GM03348 (cell line): ENCODE results near the gene KANTR.
A peak's percentile ranks its signal among the peaks of the same experiment; 100 is the strongest.

Experiments used
- DNase-seq: peaks from one replicate; pipeline ENCODE4 v3.0.0; 2012; ENCODE audit warnings: low spot score

KANTR gene

GRCh38 chrX:53081925-53082772 lies 11.8 kb upstream of the KANTR start, which contains the start of gene TSPYL2:
TSS of gene TSPYL2 (plus strand) at chrX:53082367. CDS start at chrX:53082499, 132 bp downstream.
- DNase-seq = peak; percentile 92

DNA sequence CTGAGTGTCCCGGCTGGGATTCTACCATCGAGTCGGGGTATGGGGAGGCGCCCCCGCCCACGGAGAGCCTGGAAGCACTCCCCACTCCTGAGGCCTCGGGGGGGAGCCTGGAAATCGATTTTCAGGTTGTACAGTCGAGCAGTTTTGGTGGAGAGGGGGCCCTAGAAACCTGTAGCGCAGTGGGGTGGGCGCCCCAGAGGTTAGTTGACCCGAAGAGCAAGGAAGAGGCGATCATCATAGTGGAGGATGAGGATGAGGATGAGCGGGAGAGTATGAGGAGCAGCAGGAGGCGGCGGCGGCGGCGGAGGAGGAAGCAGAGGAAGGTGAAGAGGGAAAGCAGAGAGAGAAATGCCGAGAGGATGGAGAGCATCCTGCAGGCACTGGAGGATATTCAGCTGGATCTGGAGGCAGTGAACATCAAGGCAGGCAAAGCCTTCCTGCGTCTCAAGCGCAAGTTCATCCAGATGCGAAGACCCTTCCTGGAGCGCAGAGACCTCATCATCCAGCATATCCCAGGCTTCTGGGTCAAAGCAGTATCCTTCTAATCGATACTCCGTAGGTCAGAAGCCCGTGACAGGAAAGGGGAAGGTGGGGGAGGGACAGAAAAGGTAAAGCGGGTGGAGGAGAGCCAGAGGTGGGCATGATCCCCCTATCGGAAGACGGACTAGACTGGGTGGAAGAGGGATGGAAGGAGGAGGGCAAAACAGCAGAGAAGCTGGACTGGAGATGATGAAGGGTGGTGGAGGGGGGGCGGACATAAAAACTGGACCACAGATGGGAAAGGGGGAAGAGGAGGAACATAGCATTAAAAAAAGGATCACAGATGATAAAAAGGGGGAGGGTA lies 10.9 kb upstream of the KANTR start:
- no peak for DNase-seq

DNA sequence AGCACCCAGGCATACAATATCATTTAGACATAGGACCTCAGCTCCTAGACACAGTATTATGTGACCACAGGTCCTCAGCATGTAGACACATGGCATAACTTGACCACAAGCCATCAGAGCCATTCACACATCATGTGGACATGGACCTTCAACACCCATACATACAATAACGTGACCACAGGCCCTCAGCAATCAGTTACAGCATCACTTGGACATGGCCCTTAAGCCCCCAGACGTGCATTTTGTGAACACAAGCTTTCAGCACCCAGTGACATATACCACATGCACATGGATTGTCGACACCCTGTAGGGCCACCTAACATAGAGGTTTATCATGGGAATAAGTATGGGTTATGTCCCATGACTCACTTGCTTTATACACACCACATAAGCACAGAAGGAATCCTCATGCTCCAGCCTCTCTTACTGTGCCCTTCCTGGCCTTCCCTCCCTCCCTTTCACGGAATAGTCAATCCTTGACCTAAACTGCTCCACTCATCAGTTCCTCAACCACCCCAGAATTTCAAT lies 9.8 kb upstream of the KANTR start:
- no peak for DNase-seq

DNA sequence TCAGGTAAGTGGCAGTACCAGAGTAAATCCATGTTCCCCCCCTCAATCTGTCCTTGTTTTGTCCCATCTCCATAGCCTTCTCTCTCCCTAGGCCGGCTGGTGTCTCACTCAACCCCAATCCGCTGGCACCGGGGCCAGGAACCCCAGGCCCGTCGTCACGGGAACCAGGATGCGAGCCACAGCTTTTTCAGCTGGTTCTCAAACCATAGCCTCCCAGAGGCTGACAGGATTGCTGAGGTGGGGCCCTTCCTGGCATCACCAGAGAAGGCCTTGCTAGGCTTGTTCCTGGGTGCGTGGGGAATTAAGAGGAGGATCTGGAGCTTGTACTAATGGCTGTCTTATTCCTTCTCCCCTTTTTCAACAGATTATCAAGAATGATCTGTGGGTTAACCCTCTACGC lies 9.1 kb upstream of the KANTR start:
- DNase-seq = no peak

- no peak for DNase-seq
Observed at GRCh38 chrX:53085661-53086229, 8.2 kb upstream of the KANTR start.

- no peak for DNase-seq
Observed at GRCh38 chrX:53086464-53086863, 7.5 kb upstream of the KANTR start.

DNA sequence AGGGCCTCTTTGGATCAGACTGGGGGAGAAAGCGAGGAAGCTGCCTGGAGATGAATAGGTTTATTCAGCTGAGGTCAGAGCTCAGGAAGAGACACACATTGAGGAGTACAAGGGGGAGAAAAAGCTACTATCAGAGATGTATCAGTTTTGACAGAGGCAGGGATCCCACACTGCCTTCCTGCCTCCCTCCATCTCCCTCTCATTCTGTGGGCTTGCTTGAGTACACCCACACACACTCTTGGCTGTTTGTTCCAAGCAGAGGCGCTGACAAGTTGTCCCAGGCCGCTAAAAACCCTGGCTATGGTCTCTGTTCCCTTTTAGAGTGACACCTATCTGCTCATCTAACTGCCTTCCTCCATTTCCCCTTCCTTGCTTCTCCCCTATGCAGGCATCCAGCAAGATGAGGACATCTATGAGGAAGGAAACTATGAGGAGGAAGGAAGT lies 6.5 kb upstream of the KANTR start:
- no peak for DNase-seq

DNA sequence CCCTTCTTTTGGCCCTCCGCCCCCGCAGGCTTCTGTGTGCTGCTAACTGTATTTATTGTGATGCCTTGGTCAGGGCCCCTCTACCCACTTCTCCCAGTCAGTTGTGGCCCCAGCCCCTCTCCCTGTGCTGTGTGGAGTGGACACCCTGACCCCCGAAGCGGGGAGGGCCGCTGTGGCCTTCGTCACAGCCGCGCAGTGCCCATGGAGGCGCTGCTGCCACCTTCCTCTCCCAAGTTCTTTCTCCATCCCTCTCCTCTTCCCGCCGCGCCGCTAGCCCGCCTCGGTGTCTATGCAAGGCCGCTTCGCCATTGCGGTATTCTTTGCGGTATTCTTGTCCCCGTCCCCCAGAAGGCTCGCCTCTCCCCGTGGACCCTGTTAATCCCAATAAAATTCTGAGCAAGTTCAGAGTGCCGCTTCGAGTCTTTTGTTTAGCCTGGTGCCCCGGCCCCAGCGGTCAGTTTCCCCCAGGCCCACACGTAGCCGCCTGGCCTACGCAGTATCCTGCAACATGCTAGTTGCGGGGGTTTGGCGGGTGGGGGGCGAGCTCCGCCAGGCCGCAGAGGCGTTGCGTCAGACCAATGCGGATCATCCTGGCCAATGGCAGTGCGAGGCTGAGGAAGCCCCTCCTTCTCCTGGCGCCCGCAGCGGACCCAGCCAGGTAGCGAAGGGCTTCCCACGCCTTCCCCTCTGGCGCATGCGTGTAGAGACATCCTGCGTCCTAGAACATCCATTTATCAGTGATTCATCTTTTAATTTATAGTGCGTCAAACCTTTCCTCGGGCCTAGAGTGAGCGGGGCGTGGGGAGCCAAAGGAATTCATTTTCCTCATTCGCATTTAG lies 5.6 kb upstream of the KANTR start:
- peak; percentile 67 for DNase-seq

GRCh38 chrX:53089224-53089842 lies 4.6 kb upstream of the KANTR start:
- peak; percentile 37 for DNase-seq

- DNase-seq = no peak
Observed at GRCh38 chrX:53089925-53090324, 4.0 kb upstream of the KANTR start.

DNA sequence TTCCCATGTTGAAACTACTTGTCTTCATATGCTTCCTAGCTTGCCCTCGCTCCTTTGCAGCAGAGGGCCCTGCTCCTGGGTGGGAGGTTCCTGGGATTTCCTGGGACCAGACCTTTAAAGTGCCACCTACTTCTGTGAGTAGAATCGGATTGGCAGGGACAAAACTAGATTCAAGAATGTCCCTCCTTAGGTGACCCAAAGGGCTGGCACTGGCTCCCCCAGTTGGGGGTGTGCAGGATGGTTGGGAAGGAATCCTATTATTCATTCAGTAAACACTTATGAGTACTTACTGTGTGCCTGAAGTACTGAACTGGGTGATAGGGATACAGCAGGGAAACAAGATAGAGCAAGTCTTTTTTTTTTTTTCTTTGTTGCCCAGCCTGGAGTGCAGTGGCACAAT lies 2.6 kb upstream of the KANTR start:
- no peak for DNase-seq

GRCh38 chrX:53093177-53093655 lies 726 bp upstream of the KANTR start:
- DNase-seq = peak; percentile 74

DNA sequence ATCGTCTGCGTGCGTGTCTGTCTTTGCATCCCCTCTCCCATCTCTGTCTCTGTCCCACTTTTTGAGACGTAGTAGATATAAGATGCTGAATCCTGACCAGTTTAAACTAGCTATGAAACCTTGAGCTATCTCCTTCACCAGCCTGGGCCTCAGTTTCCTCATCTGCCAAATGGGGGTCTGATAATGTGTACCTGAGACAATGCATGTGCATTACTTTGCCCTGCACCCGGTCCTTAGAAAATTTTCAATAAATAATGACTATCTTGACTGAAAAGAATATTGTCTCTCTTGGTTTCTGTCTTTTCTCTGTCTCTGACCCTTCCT lies 602 bp downstream of the KANTR start:
- DNase-seq = no peak

DNA sequence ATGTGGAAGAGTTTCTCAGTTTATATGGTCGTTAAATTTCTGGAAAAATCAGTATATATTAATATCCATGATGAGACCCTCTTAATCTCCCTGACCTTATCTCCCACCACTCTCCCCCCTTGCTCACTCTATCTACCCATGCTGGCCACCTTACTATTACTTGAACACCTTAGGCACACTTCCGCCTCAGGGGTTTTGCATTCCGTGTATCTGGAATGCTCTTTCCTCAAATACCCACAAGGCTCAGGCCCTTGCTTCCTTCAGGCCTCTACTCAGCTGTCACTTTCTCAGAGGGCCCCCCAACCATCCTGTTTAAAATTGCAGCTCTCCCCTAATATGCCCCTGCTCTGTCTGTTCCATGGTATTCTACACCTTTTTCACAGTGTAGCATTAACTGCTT lies 1.9 kb downstream of the KANTR start:
- DNase-seq = no peak

- no peak for DNase-seq
Observed at GRCh38 chrX:53114864-53115549, 21.1 kb downstream of the KANTR start.

DNA sequence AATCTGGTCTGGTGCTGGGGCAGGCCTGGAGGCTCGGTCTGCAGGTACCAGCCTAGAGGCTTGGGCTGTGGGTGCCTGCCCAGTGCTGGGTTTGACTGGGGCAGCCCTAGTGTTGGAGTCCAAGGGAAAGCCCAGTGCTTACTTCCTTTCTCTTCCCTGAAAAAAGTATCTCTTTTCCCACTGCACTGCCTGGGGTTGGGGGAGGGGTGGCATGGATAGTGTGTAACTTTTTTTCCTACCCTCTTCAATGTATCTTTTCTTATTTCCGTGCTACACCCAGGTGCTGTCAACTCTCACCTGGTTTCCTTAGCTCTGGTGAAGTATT lies 21.6 kb downstream of the KANTR start:
- no peak for DNase-seq

- DNase-seq = peak; percentile 55
Observed at GRCh38 chrX:53116101-53116500, 22.2 kb downstream of the KANTR start.

DNA sequence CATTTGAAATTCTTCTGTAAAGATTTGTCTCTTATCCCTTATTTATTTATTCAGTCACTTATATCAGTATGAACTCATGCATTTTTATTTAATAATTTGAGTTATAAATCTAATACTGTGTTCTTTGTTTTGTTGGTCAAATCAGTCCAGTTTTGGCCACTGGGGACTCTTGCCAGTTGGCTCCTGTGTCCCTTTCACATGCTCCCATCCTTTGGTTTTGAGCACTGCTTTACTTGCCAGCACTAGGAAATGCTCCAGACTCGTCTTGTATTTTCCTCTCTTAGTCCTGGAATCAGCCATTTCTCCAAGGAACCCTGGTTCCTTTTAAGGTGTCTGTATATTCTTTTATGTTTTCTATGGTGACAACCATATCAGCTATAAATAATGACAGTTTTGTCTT lies 28.1 kb downstream of the KANTR start:
- no peak for DNase-seq

DNA sequence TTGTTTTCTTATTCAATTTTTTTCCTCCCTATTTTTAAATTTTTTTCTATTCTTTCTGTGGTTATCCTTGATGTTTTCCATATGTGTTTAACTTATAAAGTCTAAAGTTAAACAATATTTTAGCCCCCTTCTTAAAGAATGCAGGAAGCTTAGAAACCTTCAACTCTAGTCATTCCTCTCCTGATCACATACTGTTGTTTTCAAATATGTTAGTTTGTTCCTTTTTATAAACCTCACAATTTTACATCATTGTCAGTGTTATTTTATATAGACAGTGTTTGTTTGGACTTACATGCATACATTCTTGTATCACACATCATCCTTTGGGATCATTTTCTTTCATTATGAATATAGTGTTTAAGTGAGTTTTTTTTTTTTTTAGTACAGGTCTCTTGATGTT lies 31.6 kb downstream of the KANTR start:
- no peak for DNase-seq

GRCh38 chrX:53126377-53126776 lies 32.4 kb downstream of the KANTR start:
- no peak for DNase-seq
